ENCODE data around the gene PIF1.

- TF ChIP-seq CTCF (conservative IDR thresholded peaks at IDR 0.05; ENCODE audit: low read depth, low read length): no peak
- TF ChIP-seq EZH2 (IDR thresholded peaks at IDR 0.05; ENCODE audit: low read length, unreplicated experiment): no peak
- TF ChIP-seq EZH2phosphoT487 (IDR thresholded peaks at IDR 0.05; ENCODE audit: borderline replicate concordance, low read length): no peak
Measured at GRCh38 chr15:64810497-64811326, 14.7 kb downstream of the PIF1 start.
